Measurements from ENCODE around the gene TTC39B.

Gene TTC39B

DNA sequence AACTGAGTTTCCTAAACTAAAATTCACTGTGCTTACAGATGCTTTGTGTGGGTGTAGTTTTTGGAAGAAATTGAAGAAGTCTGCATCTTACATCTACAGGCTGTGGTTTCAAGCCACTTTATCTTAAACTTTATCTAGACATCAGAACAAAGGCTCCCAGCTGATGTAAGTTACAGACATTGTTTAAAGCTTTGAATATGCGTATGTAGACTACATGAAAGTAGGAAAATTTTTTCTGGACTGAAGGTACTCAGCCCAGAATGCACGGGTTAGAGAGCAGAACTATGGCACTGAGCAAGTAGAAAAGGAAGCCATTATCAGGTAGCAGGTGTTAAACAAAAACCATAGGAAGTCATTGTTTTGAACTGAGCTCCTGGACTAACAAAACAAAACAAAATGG lies 185.4 kb downstream of the TTC39B start:
- DNase-seq = no peak

DNA sequence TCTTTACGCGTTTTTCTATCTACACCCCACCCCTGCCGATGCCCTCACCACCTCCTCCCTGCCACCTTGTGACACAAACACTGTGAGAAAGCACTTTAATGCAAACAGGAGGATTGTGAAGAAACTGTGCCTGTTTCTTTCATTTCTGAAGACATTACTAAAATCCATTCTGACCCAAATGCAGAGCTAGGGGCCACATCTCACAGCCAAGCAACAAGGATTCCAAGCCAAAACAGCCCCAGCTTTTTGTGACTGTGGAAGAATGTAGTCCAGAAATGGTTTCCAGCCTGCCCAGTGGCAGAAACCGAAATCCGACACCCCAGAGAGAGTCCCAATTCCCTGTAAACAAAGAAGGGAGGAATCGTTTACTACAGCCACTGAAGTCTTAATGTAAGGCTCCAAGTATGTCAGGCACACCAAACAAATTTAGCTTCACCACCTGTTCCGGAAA lies 190.9 kb downstream of the TTC39B start:
- DNase-seq = no peak

DNA sequence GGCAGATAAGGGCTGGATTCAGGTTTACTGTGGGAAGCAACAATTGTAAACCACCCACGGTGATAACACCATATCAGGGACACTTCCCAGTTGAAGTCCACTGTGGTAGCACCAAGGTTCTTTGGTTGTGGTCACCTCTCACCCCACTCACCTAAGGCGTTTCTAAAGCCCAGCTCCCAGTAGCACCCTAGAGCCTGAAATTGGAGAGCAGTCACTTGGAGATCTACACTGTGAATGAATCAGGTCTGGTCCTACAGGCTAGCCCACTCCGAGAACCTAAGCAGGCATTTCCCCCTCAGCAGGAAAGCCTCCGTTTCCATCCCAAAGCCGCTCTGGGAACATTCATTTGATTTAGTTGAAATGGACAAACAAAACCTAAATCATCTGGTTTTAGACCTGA lies 191.3 kb downstream of the TTC39B start:
- DNase-seq = no peak

GRCh38 chr9:15115041-15115440 lies 192.0 kb downstream of the TTC39B start:
- DNase-seq = no peak
